B cell (primary cell): ENCODE measurements around the gene PPP1R14C. TPM values are rescaled to one million over a fixed set of nuclear protein-coding genes. Genes with fewer than 3 reads are reported as not detected.

Source experiments
- ATAC-seq: fragments of 200-7000 bp; cut with Tn5 transposase; one replicate; pipeline ENCODE4 v1.10.0; 2021; ENCODE audit warnings: low read depth, mild to moderate bottlenecking, moderate number of reproducible peaks, moderate library complexity
- CTCF ChIA-PET: fragments of 350-600 bp; sonication (Branson Sonifier 250); formaldehyde crosslinking; loops from one replicate; lab custom pipeline; 2021; ENCODE audit warnings: antibody characterized with exemption, inconsistent platforms; lab: Charles Lee
- POLR2A ChIA-PET: fragments of 350-600 bp; sonication (Branson Sonifier 250); formaldehyde crosslinking; loops from one replicate; lab custom pipeline; 2021; ENCODE audit warnings: antibody characterized with exemption; lab: Charles Lee
- DNase-seq: peaks from one replicate; pipeline ENCODE4 v3.0.0; 2013
- H2AFZ ChIP-seq: 2 replicates; pipeline ENCODE4 v1.6.1; 2012; ENCODE audit warnings: mild to moderate bottlenecking, low read depth, low read length; ENCODE audit not compliant: insufficient read depth, poor library complexity, severe bottlenecking
- H3K27ac ChIP-seq, 2 donors: 1 replicate in 1 of 2; 2 replicates in 1 of 2; pipeline ENCODE4 v1.5.1; 2012 to 2013; ENCODE audit warnings: low read length in 2 of 2, mild to moderate bottlenecking in 2 of 2, moderate library complexity in 1 of 2
- H3K27me3 ChIP-seq, 4 experiments: fragments of 200-600 bp in 1 of 4; sonication (generic) in 1 of 4; replicated peaks in 1 of 4; 1 replicate in 2 of 4; 2 replicates in 2 of 4; pipeline versions ENCODE4 v1.6.1 to v1.7.0; 2013 to 2016; ENCODE audit warnings: low read length in 3 of 4, mild to moderate bottlenecking in 2 of 4, mixed read lengths in 1 of 4, moderate library complexity in 1 of 4; ENCODE audit not compliant: insufficient read depth in 4 of 4, control insufficient read depth in 3 of 4; ENCODE audit errors: control extremely low read depth in 1 of 4
- H3K36me3 ChIP-seq, 2 experiments: replicated peaks in 1 of 2; 1 replicate in 1 of 2; 2 replicates in 1 of 2; pipeline versions ENCODE4 v1.6.1 to v1.7.1; 2013; ENCODE audit warnings: low read length in 1 of 2; ENCODE audit not compliant: insufficient read depth in 2 of 2, control insufficient read depth in 1 of 2; ENCODE audit errors: control extremely low read depth in 1 of 2, extremely low read depth in 1 of 2
- H3K4me1 ChIP-seq, 2 donors: fragments of 200-600 bp in 1 of 2; sonication (generic) in 1 of 2; 1 replicate in 1 of 2; 2 replicates in 1 of 2; pipeline versions ENCODE4 v1.5.1 to v1.6.1; 2013 to 2017; ENCODE audit warnings: low read length in 2 of 2; ENCODE audit not compliant: control insufficient read depth in 2 of 2, insufficient read depth in 2 of 2
- H3K4me2 ChIP-seq: replicated peaks from 2 replicates; pipeline ENCODE3; 2012; ENCODE audit warnings: mild to moderate bottlenecking, low read depth, low read length; ENCODE audit not compliant: poor library complexity, severe bottlenecking
- H3K4me3 ChIP-seq, 5 experiments: fragments of 200-600 bp in 1 of 5; sonication (generic) in 1 of 5; 1 replicate in 3 of 5; 2 replicates in 2 of 5; pipeline versions ENCODE4 v1.5.1 to v1.7.0; 2011 to 2016; ENCODE audit warnings: low read length in 4 of 5, mild to moderate bottlenecking in 4 of 5, low read depth in 2 of 5, control low read depth in 1 of 5, moderate library complexity in 1 of 5; ENCODE audit not compliant: insufficient read depth in 1 of 5; ENCODE audit errors: control extremely low read depth in 1 of 5, extremely low read depth in 1 of 5
- H3K79me2 ChIP-seq: fragments of 200-600 bp; sonication (generic); one replicate; pipeline ENCODE4 v1.6.0; 2016; ENCODE audit warnings: low read length; ENCODE audit not compliant: control insufficient read depth, insufficient read depth
- H3K9ac ChIP-seq: fragments of 200-600 bp; sonication (generic); 2 replicates; pipeline ENCODE4 v1.6.1; 2017; ENCODE audit warnings: mild to moderate bottlenecking, low read length, moderate library complexity
- H3K9me3 ChIP-seq, 3 donors: one replicate each; pipeline versions ENCODE4 v1.6.1 to v1.7.1; 2013; ENCODE audit warnings: low read length in 2 of 3; ENCODE audit not compliant: control insufficient read depth in 2 of 3, insufficient read depth in 1 of 3; ENCODE audit errors: control extremely low read depth in 1 of 3
- H4K20me1 ChIP-seq: 2 replicates; pipeline ENCODE4 v1.6.0; 2012; ENCODE audit warnings: mild to moderate bottlenecking, low read length; ENCODE audit not compliant: insufficient read depth, control insufficient read depth, poor library complexity, severe bottlenecking
- H3K27ac Mint-ChIP-seq: one replicate; pipeline ENCODE4 v1.8.0; 2021; ENCODE audit warnings: mixed read lengths
- H3K27me3 Mint-ChIP-seq: one replicate; pipeline ENCODE4 v1.8.0; 2021; ENCODE audit warnings: mixed read lengths
- H3K4me1 Mint-ChIP-seq: one replicate; pipeline ENCODE4 v1.8.0; 2021; ENCODE audit warnings: mixed read lengths
- H3K4me3 Mint-ChIP-seq: one replicate; pipeline ENCODE4 v1.8.0; 2021; ENCODE audit warnings: mixed read lengths
- H3K9me3 Mint-ChIP-seq: one replicate; pipeline ENCODE4 v1.8.0; 2022; ENCODE audit warnings: mixed read lengths; ENCODE audit not compliant: insufficient read depth
- EZH2 ChIP-seq: IDR thresholded peaks from 2 replicates; pipeline ENCODE4 v1.6.1; 2012; ENCODE audit warnings: borderline replicate concordance, low read depth, mild to moderate bottlenecking, moderate library complexity, low read length; ENCODE audit not compliant: insufficient read depth, poor library complexity, severe bottlenecking
- WGBS: methylation state at CpG from one replicate; pipeline ENCODE4 v1.1.5; 2013; ENCODE audit warnings: missing lambda C conversion rate; ENCODE audit not compliant: insufficient coverage; 5-methylcytosine and 5-hydroxymethylcytosine counted together
- intact Hi-C: fragments of 100-400 bp; cut with micrococcal nuclease; formaldehyde crosslinking; loops from one replicate; pipeline ENCODE4 v1.10.0; 2022
- polyA plus RNA-seq: library from polyadenylated mRNA; depleted of rRNA; stranded (reverse); fragments of >200 nt; gene quantifications from 2 replicates; pipeline ENCODE4 v1.2.3, GENCODE V29; 2012
- total RNA-seq, 2 donors: library from RNA; stranded (reverse); fragments of 120-200 nt in 1 of 2; gene quantifications; 1 replicate in 1 of 2; 2 replicates in 1 of 2; pipeline versions ENCODE4 v1.2.3 to v1.2.4, GENCODE V29; 2013 to 2022
- TF ChIP-seq, protein P1 (sequence below): fragments of 200-600 bp; IDR thresholded peaks from one replicate; pipeline ENCODE4 v1.8.0; 2022; ENCODE audit warnings: antibody characterized with exemption, mild to moderate bottlenecking

Gene PPP1R14C
- total and polyA plus RNA-seq, 2 donors (not counting 1 experiment from before 2014, with no cell fraction given), result not detected

DNA sequence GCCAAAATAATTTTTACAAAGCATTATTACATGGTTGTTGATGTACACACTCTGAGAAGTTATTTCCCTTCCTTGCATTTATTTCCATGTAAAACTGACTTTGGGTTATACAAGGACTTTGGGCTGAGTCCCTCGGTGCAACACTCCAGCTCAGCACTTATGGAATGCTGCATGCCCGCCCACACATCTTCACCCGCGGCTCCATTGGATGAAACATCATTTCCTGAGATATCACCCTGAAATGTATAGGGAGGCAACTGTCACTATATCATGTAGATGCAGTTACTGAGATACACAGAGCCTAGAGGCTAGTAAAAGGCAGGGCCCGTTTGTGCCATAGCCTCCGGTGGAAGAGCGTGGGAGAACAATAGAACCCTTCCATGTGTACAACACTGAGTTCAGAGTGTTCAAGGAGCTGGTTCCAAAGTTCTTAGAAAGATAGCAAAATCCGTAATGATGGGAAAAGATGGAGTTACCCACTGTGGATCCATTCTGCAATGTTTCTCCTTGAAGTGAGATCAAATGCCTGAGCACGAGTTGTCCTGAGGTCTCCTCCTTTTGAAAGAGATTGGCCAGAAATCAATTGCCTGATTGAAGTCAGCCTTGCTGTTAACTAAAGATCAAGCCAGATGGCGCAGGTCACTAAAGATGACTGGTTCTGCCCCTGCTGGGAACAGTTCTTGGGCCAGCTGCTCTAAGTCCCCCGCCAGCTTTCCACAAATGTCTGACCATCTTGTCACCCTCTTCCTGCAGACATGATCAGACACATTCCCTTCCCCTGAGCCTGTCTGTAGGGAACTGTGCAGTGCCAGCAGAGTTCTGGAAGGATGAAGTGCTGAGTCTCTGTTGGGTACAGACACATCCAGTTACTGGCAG lies 125.1 kb downstream of the PPP1R14C start:
- Mint-ChIP-seq H3K4me1 (peaks cover 2% of the 10 kb centered on the region), H3K4me3 (no peak overlapping the region), H3K27me3 (peaks cover 12% of the 10 kb centered on the region), H3K9me3 (peaks cover 2% of the 10 kb centered on the region), H3K27ac (no peak overlapping the region)
- DNase-seq, result no peak
- intact Hi-C loops, result no loop called here
- TF ChIP-seq, protein P1, sequence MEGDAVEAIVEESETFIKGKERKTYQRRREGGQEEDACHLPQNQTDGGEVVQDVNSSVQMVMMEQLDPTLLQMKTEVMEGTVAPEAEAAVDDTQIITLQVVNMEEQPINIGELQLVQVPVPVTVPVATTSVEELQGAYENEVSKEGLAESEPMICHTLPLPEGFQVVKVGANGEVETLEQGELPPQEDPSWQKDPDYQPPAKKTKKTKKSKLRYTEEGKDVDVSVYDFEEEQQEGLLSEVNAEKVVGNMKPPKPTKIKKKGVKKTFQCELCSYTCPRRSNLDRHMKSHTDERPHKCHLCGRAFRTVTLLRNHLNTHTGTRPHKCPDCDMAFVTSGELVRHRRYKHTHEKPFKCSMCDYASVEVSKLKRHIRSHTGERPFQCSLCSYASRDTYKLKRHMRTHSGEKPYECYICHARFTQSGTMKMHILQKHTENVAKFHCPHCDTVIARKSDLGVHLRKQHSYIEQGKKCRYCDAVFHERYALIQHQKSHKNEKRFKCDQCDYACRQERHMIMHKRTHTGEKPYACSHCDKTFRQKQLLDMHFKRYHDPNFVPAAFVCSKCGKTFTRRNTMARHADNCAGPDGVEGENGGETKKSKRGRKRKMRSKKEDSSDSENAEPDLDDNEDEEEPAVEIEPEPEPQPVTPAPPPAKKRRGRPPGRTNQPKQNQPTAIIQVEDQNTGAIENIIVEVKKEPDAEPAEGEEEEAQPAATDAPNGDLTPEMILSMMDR, result no peak
- no peak for TF ChIP-seq EZH2
- no peak for ATAC-seq
- Histone ChIP-seq H3K79me2 (no peaks in the 10 kb centered on the region), H3K4me3 (no peak overlapping the region), H3K27ac (no peak overlapping the region), H3K9me3 (peaks cover 0 to 10% (median 0%) of the 10 kb centered on the region in 3 donors), H3K4me2 (no peak overlapping the region), H4K20me1 (no peaks in the 10 kb centered on the region), H2AFZ (no peak overlapping the region), H3K4me1 (peaks cover 0 to 6% of the 10 kb centered on the region in 2 donors), H3K36me3 (no peaks in the 10 kb centered on the region), H3K9ac (no peak overlapping the region), H3K27me3 (peaks cover 0 to 10% (median 5%) of the 10 kb centered on the region in 4 experiments)
- POLR2A ChIA-PET, result no interaction called here
- WGBS, result 95% methylated on average over 10 of the region's 11 CpGs
- CTCF ChIA-PET, result no interaction called here
